COLO668 (cell line): ENCODE results near the gene CDC42EP4.

Experiments used
- DNase-seq: peaks from one replicate; lab custom pipeline; 2025; ENCODE audit not compliant: unreplicated experiment; lab: John Stamatoyannopoulos, UW

Gene CDC42EP4

GRCh38 chr17:73311781-73312641 is at the start of gene CDC42EP4:
Gene CDC42EP4 (minus strand): TSS chr17:73312001. CDS start chr17:73286500, 25,501 bp downstream.
- DNase-seq = peak; percentile 85

GRCh38 chr17:73360961-73361761 is 49.4 kb upstream of the CDC42EP4 start:
- no peak for DNase-seq

GRCh38 chr17:73359987-73360410 is 48.2 kb upstream of the CDC42EP4 start:
- peak; percentile 52 for DNase-seq

GRCh38 chr17:73359352-73359751 is 47.6 kb upstream of the CDC42EP4 start:
- DNase-seq = no peak

- no peak for DNase-seq
Observed at GRCh38 chr17:73358668-73359067, 46.9 kb upstream of the CDC42EP4 start.

- no peak for DNase-seq
Observed at GRCh38 chr17:73357981-73358380, 46.2 kb upstream of the CDC42EP4 start.

GRCh38 chr17:73357318-73357717 is 45.5 kb upstream of the CDC42EP4 start:
- no peak for DNase-seq

GRCh38 chr17:73356561-73357170 is 44.9 kb upstream of the CDC42EP4 start:
- DNase-seq = no peak

- DNase-seq = no peak
Observed at GRCh38 chr17:73354423-73355284, 42.9 kb upstream of the CDC42EP4 start.

GRCh38 chr17:73352261-73352660 is 40.5 kb upstream of the CDC42EP4 start:
- DNase-seq = no peak

- no peak for DNase-seq
Observed at GRCh38 chr17:73351764-73352163, 40.0 kb upstream of the CDC42EP4 start.

- DNase-seq = no peak
Observed at GRCh38 chr17:73350864-73351263, 39.1 kb upstream of the CDC42EP4 start.

GRCh38 chr17:73349647-73350046 is 37.8 kb upstream of the CDC42EP4 start:
- no peak for DNase-seq

- no peak for DNase-seq
Observed at GRCh38 chr17:73349138-73349537, 37.3 kb upstream of the CDC42EP4 start.

GRCh38 chr17:73348829-73349095 is 37.0 kb upstream of the CDC42EP4 start:
- DNase-seq = no peak

GRCh38 chr17:73348018-73348828 is 36.4 kb upstream of the CDC42EP4 start:
- DNase-seq = no peak

- DNase-seq = no peak
Observed at GRCh38 chr17:73347351-73347750, 35.5 kb upstream of the CDC42EP4 start.

- DNase-seq = no peak
Observed at GRCh38 chr17:73346501-73347162, 34.8 kb upstream of the CDC42EP4 start.

- DNase-seq = no peak
Observed at GRCh38 chr17:73343739-73344454, 32.1 kb upstream of the CDC42EP4 start.
